Kidney capillary endothelial cell (primary cell): Measurements from ENCODE around the gene OR2T5.
"Not testable (repeated sequence)": the region's sequence is repeated elsewhere in the genome, so short reads cannot be mapped to it uniquely, and the experiment has no call there.

Experiments
- DNase-seq: peaks from one replicate; pipeline ENCODE4 v3.0.0-alpha.2; 2018; ENCODE audit warnings: low spot score

The OR2T5 gene

GRCh38 chr1:248507773-248508172 is 19.4 kb downstream of the OR2T5 start, which contains the start of gene OR2G6:
Gene OR2G6 (plus strand): TSS chr1:248508073. CDS start chr1:248521647, 13,574 bp downstream.
- DNase-seq = not testable (repeated sequence)

- not testable (repeated sequence) for DNase-seq
Observed at GRCh38 chr1:248510217-248510616, 21.8 kb downstream of the OR2T5 start.

GRCh38 chr1:248521856-248522255 is 33.5 kb downstream of the OR2T5 start:
- no peak for DNase-seq

- not testable (repeated sequence) for DNase-seq
Observed at GRCh38 chr1:248537449-248537848, 49.1 kb downstream of the OR2T5 start.
